HEK293 (cell line): Measurements from ENCODE around the gene SPTAN1.

Experiments used
- CTCF ChIP-seq: fragments of 450-650 bp; formaldehyde crosslinking; IDR thresholded peaks from 2 replicates; pipeline ENCODE4 v1.5.1; 2016; ENCODE audit warnings: missing biosample characterization, missing genetic modification characterization
- KLF9 ChIP-seq: fragments of 450-650 bp; formaldehyde crosslinking; IDR thresholded peaks from 2 replicates; pipeline ENCODE4 v1.5.1; 2016; ENCODE audit warnings: missing biosample characterization, missing genetic modification characterization, low read depth
- REPIN1 ChIP-seq: fragments of 450-650 bp; formaldehyde crosslinking; IDR thresholded peaks from 2 replicates; pipeline ENCODE4 v1.5.1; 2017; ENCODE audit warnings: missing biosample characterization, missing genetic modification characterization, low read depth
- ZNF174 ChIP-seq: fragments of 450-650 bp; formaldehyde crosslinking; IDR thresholded peaks from 2 replicates; pipeline ENCODE4 v1.5.0; 2017; ENCODE audit warnings: missing biosample characterization, mild to moderate bottlenecking, missing genetic modification characterization
- ZNF202 ChIP-seq: fragments of 450-650 bp; formaldehyde crosslinking; IDR thresholded peaks from 2 replicates; pipeline ENCODE4 v1.5.1; 2016; ENCODE audit warnings: missing biosample characterization, missing genetic modification characterization, borderline replicate concordance
- ZNF292 ChIP-seq: fragments of 450-650 bp; formaldehyde crosslinking; IDR thresholded peaks from 2 replicates; pipeline ENCODE4 v1.5.1; 2016; ENCODE audit warnings: low read depth, missing biosample characterization, missing genetic modification characterization, borderline replicate concordance
- ZNF580 ChIP-seq: fragments of 450-650 bp; formaldehyde crosslinking; IDR thresholded peaks from 2 replicates; pipeline ENCODE4 v1.5.1; 2016; ENCODE audit warnings: missing biosample characterization, missing genetic modification characterization
- ZNF626 ChIP-seq: fragments of 450-650 bp; sonication (Bioruptor Pico); formaldehyde crosslinking; IDR thresholded peaks from 2 replicates; pipeline ENCODE4 v1.5.1; 2018; ENCODE audit warnings: missing biosample characterization, missing genetic modification characterization, inconsistent platforms
- ZSCAN5A ChIP-seq: fragments of 450-650 bp; formaldehyde crosslinking; IDR thresholded peaks from 2 replicates; pipeline ENCODE4 v1.5.1; 2016; ENCODE audit warnings: missing biosample characterization, missing genetic modification characterization
- TF ChIP-seq, protein P1 (sequence below): fragments of 450-650 bp; formaldehyde crosslinking; conservative IDR thresholded peaks from 2 replicates; pipeline ENCODE4 v1.5.1; 2016; ENCODE audit warnings: low read depth, missing biosample characterization, missing genetic modification characterization
- TF ChIP-seq, protein P2 (sequence below): fragments of 450-650 bp; formaldehyde crosslinking; IDR thresholded peaks from 2 replicates; pipeline ENCODE4 v1.5.1; 2016; ENCODE audit warnings: missing biosample characterization, missing genetic modification characterization, low read depth

DNA sequence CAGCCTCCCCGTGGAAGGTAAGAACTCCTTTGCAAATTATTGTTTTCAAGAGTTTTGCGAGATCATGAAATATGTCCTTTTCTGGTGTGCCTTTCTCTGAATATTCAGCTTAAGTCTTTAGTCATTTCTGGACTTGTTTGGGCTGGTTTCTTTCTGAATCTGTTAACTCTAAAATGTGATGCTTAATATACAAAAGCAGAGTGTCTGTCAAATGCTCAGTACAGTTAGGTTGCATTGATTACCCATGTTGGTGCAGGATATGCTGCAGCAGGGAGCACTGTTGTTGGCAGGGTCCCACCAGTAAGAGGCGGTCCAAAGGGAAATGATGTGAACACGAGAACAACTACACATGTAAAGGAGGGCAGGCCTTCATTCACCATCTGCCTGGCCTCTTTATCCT lies 47.7 kb downstream of the SPTAN1 start:
- TF ChIP-seq, protein P1, sequence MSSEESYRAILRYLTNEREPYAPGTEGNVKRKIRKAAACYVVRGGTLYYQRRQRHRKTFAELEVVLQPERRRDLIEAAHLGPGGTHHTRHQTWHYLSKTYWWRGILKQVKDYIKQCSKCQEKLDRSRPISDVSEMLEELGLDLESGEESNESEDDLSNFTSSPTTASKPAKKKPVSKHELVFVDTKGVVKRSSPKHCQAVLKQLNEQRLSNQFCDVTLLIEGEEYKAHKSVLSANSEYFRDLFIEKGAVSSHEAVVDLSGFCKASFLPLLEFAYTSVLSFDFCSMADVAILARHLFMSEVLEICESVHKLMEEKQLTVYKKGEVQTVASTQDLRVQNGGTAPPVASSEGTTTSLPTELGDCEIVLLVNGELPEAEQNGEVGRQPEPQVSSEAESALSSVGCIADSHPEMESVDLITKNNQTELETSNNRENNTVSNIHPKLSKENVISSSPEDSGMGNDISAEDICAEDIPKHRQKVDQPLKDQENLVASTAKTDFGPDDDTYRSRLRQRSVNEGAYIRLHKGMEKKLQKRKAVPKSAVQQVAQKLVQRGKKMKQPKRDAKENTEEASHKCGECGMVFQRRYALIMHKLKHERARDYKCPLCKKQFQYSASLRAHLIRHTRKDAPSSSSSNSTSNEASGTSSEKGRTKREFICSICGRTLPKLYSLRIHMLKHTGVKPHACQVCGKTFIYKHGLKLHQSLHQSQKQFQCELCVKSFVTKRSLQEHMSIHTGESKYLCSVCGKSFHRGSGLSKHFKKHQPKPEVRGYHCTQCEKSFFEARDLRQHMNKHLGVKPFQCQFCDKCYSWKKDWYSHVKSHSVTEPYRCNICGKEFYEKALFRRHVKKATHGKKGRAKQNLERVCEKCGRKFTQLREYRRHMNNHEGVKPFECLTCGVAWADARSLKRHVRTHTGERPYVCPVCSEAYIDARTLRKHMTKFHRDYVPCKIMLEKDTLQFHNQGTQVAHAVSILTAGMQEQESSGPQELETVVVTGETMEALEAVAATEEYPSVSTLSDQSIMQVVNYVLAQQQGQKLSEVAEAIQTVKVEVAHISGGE (tag by site-specific recombination), result no peak
- no peak for TF ChIP-seq ZSCAN5A (tag by site-specific recombination)
- no peak for TF ChIP-seq ZNF292 (tag by site-specific recombination)
- TF ChIP-seq, protein P2, sequence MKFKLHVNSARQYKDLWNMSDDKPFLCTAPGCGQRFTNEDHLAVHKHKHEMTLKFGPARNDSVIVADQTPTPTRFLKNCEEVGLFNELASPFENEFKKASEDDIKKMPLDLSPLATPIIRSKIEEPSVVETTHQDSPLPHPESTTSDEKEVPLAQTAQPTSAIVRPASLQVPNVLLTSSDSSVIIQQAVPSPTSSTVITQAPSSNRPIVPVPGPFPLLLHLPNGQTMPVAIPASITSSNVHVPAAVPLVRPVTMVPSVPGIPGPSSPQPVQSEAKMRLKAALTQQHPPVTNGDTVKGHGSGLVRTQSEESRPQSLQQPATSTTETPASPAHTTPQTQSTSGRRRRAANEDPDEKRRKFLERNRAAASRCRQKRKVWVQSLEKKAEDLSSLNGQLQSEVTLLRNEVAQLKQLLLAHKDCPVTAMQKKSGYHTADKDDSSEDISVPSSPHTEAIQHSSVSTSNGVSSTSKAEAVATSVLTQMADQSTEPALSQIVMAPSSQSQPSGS, result no peak
- TF ChIP-seq KLF9, result no peak
- TF ChIP-seq CTCF (tag by site-specific recombination), result no peak
- no peak for TF ChIP-seq ZNF174 (tag by site-specific recombination)
- no peak for TF ChIP-seq ZNF580
- TF ChIP-seq ZNF626 (tag by site-specific recombination), result no peak
- TF ChIP-seq REPIN1 (tag by site-specific recombination), result no peak
- TF ChIP-seq ZNF202 (tag by site-specific recombination), result no peak
